CD14-positive monocyte (primary cell): ENCODE results near the gene MAP3K9. TPM values are rescaled to one million over a fixed set of nuclear protein-coding genes. Genes with fewer than 3 reads are reported as not detected.

Experiments
- DNase-seq, 3 donors: peaks; one replicate each; pipeline ENCODE4 v3.0.0-alpha.2; 2011 to 2022
- H2AFZ ChIP-seq: 2 replicates; pipeline ENCODE4 v1.6.0; 2012; ENCODE audit warnings: mild to moderate bottlenecking, low read depth, low read length, inconsistent platforms; ENCODE audit not compliant: insufficient read depth, poor library complexity, severe bottlenecking
- H3K27ac ChIP-seq, 2 donors: 1 replicate in 1 of 2; 2 replicates in 1 of 2; pipeline ENCODE4 v1.5.1; 2012 to 2013; ENCODE audit warnings: low read length in 2 of 2, control low read depth in 1 of 2, inconsistent platforms in 1 of 2, low read depth in 1 of 2, mild to moderate bottlenecking in 1 of 2
- H3K27me3 ChIP-seq, 2 donors: one replicate each; pipeline versions ENCODE4 v1.6.0 to v1.6.1; 2011 to 2013; ENCODE audit warnings: low read length in 2 of 2; ENCODE audit not compliant: control insufficient read depth in 2 of 2, insufficient read depth in 2 of 2
- H3K36me3 ChIP-seq, 2 donors: replicated peaks in 1 of 2; 1 replicate in 1 of 2; 2 replicates in 1 of 2; pipeline versions ENCODE4 v1.5.1 to v1.6.1; 2012 to 2013; ENCODE audit warnings: low read length in 2 of 2, control low read depth in 1 of 2, inconsistent platforms in 1 of 2, mild to moderate bottlenecking in 1 of 2; ENCODE audit not compliant: insufficient read depth in 2 of 2, control insufficient read depth in 1 of 2
- H3K4me1 ChIP-seq, 2 donors: 1 replicate in 1 of 2; 2 replicates in 1 of 2; pipeline versions ENCODE4 v1.5.1 to v1.6.1; 2012 to 2013; ENCODE audit warnings: low read length in 2 of 2, control low read depth in 1 of 2, inconsistent platforms in 1 of 2, mild to moderate bottlenecking in 1 of 2, moderate library complexity in 1 of 2; ENCODE audit not compliant: insufficient read depth in 2 of 2, control insufficient read depth in 1 of 2
- H3K4me2 ChIP-seq: replicated peaks from 2 replicates; pipeline ENCODE3; 2012; ENCODE audit warnings: low read length, moderate library complexity, mild to moderate bottlenecking; ENCODE audit not compliant: poor library complexity, severe bottlenecking; ENCODE audit errors: extremely low read depth
- H3K4me3 ChIP-seq, 3 experiments: fragments of 200-600 bp in 1 of 3; sonication (generic) in 1 of 3; replicated peaks in 1 of 3; 1 replicate in 2 of 3; 2 replicates in 1 of 3; pipeline ENCODE4 v1.5.1; 2011 to 2013; ENCODE audit warnings: low read length in 3 of 3, mild to moderate bottlenecking in 3 of 3, control low read depth in 2 of 3, low read depth in 2 of 3, inconsistent platforms in 1 of 3, moderate library complexity in 1 of 3
- H3K79me2 ChIP-seq: 2 replicates; pipeline ENCODE4 v1.6.0; 2012; ENCODE audit warnings: mild to moderate bottlenecking, control low read depth, inconsistent platforms, low read length, moderate library complexity; ENCODE audit not compliant: insufficient read depth
- H3K9ac ChIP-seq: 2 replicates; pipeline ENCODE4 v1.6.0; 2017; ENCODE audit warnings: low read length, mild to moderate bottlenecking; ENCODE audit not compliant: insufficient read depth, poor library complexity, severe bottlenecking
- H3K9me3 ChIP-seq, 2 donors: replicated peaks in 1 of 2; 1 replicate in 1 of 2; 2 replicates in 1 of 2; pipeline versions ENCODE4 v1.5.1 to v1.6.1; 2012 to 2013; ENCODE audit warnings: low read length in 2 of 2, control low read depth in 1 of 2; ENCODE audit not compliant: control insufficient read depth in 1 of 2, insufficient read depth in 1 of 2
- H4K20me1 ChIP-seq: 2 replicates; pipeline ENCODE4 v1.6.0; 2012; ENCODE audit warnings: mild to moderate bottlenecking, low read length, control low read depth, moderate library complexity; ENCODE audit not compliant: insufficient read depth
- H3K27ac Mint-ChIP-seq, 7 donors: one replicate each; pipeline ENCODE4 v1.8.0; 2020; ENCODE audit warnings: mild to moderate bottlenecking in 7 of 7, mixed read lengths in 7 of 7, moderate library complexity in 6 of 7, inconsistent platforms in 2 of 7
- H3K27me3 Mint-ChIP-seq, 3 donors: one replicate each; pipeline ENCODE4 v1.8.0; 2021 to 2022; ENCODE audit warnings: low read depth in 3 of 3, mild to moderate bottlenecking in 3 of 3, mixed read lengths in 3 of 3, moderate library complexity in 3 of 3, inconsistent platforms in 1 of 3
- H3K36me3 Mint-ChIP-seq, 2 donors: one replicate each; pipeline ENCODE4 v1.8.0; 2020; ENCODE audit warnings: mixed read lengths in 2 of 2, inconsistent platforms in 1 of 2, mild to moderate bottlenecking in 1 of 2
- H3K4me1 Mint-ChIP-seq: one replicate; pipeline ENCODE4 v1.8.0; 2020; ENCODE audit warnings: mild to moderate bottlenecking, mixed read lengths
- H3K4me3 Mint-ChIP-seq, 2 donors: one replicate each; pipeline ENCODE4 v1.8.0; 2020; ENCODE audit warnings: mild to moderate bottlenecking in 2 of 2, mixed read lengths in 2 of 2, moderate library complexity in 1 of 2
- H3K9me3 Mint-ChIP-seq, 7 donors: one replicate each; pipeline ENCODE4 v1.8.0; 2020 to 2022; ENCODE audit warnings: mixed read lengths in 7 of 7, mild to moderate bottlenecking in 6 of 7, moderate library complexity in 6 of 7, inconsistent platforms in 2 of 7
- CTCF ChIP-seq: fragments of 200-600 bp; IDR thresholded peaks from one replicate; pipeline ENCODE4 v1.8.0; 2022; ENCODE audit warnings: antibody characterized with exemption, mild to moderate bottlenecking
- WGBS: methylation state at CpG from one replicate; pipeline ENCODE4 v1.1.5; 2013; ENCODE audit warnings: missing lambda C conversion rate; ENCODE audit not compliant: insufficient coverage; 5-methylcytosine and 5-hydroxymethylcytosine counted together
- intact Hi-C, 2 donors: fragments of 100-400 bp; cut with micrococcal nuclease; formaldehyde crosslinking; loops; one replicate each; pipeline versions ENCODE4 v1.15.0 to v1.15.1; 2023
- polyA plus RNA-seq, 3 donors: library from polyadenylated mRNA; depleted of rRNA in 1 of 3; unstranded in 2 of 3; stranded (reverse) in 1 of 3; fragments of 300-500 nt in 2 of 3; fragments of >200 nt in 1 of 3; fragmentation: Illumina TruSeq in 2 of 3; gene quantifications; 1 replicate in 2 of 3; 2 replicates in 1 of 3; pipeline ENCODE4 v1.2.3, GENCODE V29; 2012 to 2021

The MAP3K9 gene
- polyA plus RNA-seq, 3 donors: 0.01 TPM; not detected in 2

DNA sequence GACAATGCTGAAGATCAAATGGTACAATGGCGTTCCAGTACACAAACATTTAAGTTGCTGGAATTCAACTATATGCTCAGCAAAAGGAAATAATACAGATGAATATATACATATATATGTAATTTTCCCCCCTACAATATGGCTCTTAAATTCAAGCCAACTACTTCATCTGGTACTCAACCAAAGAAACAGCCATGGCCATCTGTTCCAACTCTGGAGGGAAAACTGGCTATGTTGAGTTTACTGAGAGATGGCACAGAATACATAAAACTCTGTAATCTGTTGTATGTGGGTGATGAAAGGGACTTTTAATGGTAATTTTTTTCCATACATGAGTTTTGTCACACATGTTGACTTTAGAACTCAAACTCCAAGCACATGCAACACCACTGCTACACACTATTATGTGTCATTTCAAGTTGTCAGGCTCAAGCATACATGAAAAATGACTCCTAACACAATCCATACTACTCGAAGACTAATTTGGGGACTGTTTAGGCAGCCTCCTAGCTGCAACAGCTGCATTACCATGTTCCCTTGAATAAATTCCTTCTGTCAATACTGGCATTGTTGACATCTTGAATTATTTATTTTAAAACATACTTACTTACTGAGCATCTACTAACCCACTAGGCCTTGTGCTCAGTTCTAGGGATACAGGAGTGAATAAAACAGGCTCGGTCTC lies 38.2 kb upstream of the MAP3K9 start:
- H3K79me2 ChIP-seq: no peaks in the 10 kb centered on the region
- no peaks in the 10 kb centered on the region for H3K27me3 ChIP-seq
- H3K27me3 Mint-ChIP-seq: peaks cover 0 to 2% (median 2%) of the 10 kb centered on the region in 3 donors
- WGBS: 100% methylated on average over 1 of the region's 3 CpGs
- no peaks in the 10 kb centered on the region for H3K9me3 Mint-ChIP-seq
- H3K4me2 ChIP-seq: no peak overlapping the region
- peaks cover 19% of the 10 kb centered on the region for H3K4me1 Mint-ChIP-seq
- peaks cover 5 to 27% of the 10 kb centered on the region in 2 donors for H3K4me1 ChIP-seq
- no peak overlapping the region for H3K4me3 ChIP-seq
- no peaks in the 10 kb centered on the region for H4K20me1 ChIP-seq
- H3K36me3 Mint-ChIP-seq: no peaks in the 10 kb centered on the region
- intact Hi-C loops: no loop called here
- DNase-seq: no peak
- H3K4me3 Mint-ChIP-seq: no peak overlapping the region
- TF ChIP-seq CTCF: no peak
- H3K36me3 ChIP-seq: no peaks in the 10 kb centered on the region
- H3K27ac Mint-ChIP-seq: no peak overlapping the region
- H3K27ac ChIP-seq: no peak overlapping the region
- no peaks in the 10 kb centered on the region for H3K9me3 ChIP-seq
- H2AFZ ChIP-seq: no peak overlapping the region
- H3K9ac ChIP-seq: no peak overlapping the region

DNA sequence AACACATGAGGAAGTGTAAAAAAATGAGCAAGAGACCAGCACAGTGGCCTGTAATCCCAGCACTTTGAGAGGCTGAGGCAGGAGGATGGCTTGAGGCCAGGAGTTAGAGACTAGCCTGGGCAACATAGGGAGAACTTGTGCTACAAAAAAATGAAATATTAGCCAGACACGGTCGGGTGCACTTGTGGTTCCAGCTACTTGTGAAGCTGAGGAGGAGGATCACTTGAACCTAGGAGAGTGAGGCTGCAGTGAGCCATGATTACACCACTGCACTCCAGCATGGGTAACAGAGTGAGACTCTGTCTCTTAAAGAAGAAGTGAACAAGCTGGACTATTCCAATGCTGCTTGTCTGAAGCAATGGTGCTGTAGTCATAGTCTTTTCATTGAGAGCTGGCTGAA lies 36.3 kb upstream of the MAP3K9 start:
- peaks cover 0 to 4% (median 0%) of the 10 kb centered on the region in 7 donors for H3K9me3 Mint-ChIP-seq
- peaks cover 5 to 27% of the 10 kb centered on the region in 2 donors for H3K4me1 ChIP-seq
- WGBS: 80% methylated on average over 1 of the region's 2 CpGs
- H3K27me3 ChIP-seq: no peaks in the 10 kb centered on the region
- H3K79me2 ChIP-seq: no peaks in the 10 kb centered on the region
- no peak for TF ChIP-seq CTCF
- H3K27ac Mint-ChIP-seq: peak overlapping the region in 4 of 7 donors; percentile 38 to 73 (median 57)
- peaks cover 0 to 5% (median 3%) of the 10 kb centered on the region in 3 donors for H3K27me3 Mint-ChIP-seq
- intact Hi-C loops: no loop called here
- H3K36me3 Mint-ChIP-seq: no peaks in the 10 kb centered on the region
- no peak overlapping the region for H3K4me3 ChIP-seq
- H3K4me1 Mint-ChIP-seq: peaks cover 22% of the 10 kb centered on the region
- DNase-seq: no peak
- no peaks in the 10 kb centered on the region for H3K9me3 ChIP-seq
- no peak overlapping the region for H3K27ac ChIP-seq
- H3K4me2 ChIP-seq: no peak overlapping the region
- no peak overlapping the region for H3K4me3 Mint-ChIP-seq
- no peaks in the 10 kb centered on the region for H4K20me1 ChIP-seq
- no peak overlapping the region for H3K9ac ChIP-seq
- H2AFZ ChIP-seq: no peak overlapping the region
- no peaks in the 10 kb centered on the region for H3K36me3 ChIP-seq
